Activated naive CD8-positive, alpha-beta T cell treated with anti-CD3 and anti-CD28 coated beads, Interleukin-2, amount 50 U/mL, for 24 hours (primary cell): ENCODE results near the gene KHDC1L.
"Not testable (repeated sequence)": the region's sequence is repeated elsewhere in the genome, so short reads cannot be mapped to it uniquely, and the experiment has no call there.

ENCODE experiments used
- ATAC-seq: fragments of 150-1000 bp; cut with Tn5 transposase; one replicate; pipeline ENCODE4 v1.10.0; 2021
- DNase-seq: peaks from one replicate; pipeline ENCODE4 v3.0.0; 2021
- H3K27ac Mint-ChIP-seq: one replicate; pipeline ENCODE4 v1.8.0; 2021; ENCODE audit warnings: mild to moderate bottlenecking, mixed read lengths
- H3K27me3 Mint-ChIP-seq: one replicate; pipeline ENCODE4 v1.8.0; 2021; ENCODE audit warnings: mixed read lengths
- H3K36me3 Mint-ChIP-seq: one replicate; pipeline ENCODE4 v1.8.0; 2021; ENCODE audit warnings: low read depth, mixed read lengths
- H3K4me1 Mint-ChIP-seq: one replicate; pipeline ENCODE4 v1.8.0; 2021; ENCODE audit warnings: mixed read lengths
- H3K4me3 Mint-ChIP-seq: one replicate; pipeline ENCODE4 v1.8.0; 2021; ENCODE audit warnings: mild to moderate bottlenecking, moderate library complexity, mixed read lengths
- H3K9me3 Mint-ChIP-seq: one replicate; pipeline ENCODE4 v1.8.0; 2021; ENCODE audit warnings: mixed read lengths

KHDC1L gene, protein sequence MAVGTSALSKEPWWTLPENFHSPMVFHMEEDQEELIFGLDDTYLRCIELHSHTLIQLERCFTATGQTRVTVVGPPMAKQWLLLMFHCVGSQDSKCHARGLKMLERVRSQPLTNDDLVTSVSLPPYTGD

DNA sequence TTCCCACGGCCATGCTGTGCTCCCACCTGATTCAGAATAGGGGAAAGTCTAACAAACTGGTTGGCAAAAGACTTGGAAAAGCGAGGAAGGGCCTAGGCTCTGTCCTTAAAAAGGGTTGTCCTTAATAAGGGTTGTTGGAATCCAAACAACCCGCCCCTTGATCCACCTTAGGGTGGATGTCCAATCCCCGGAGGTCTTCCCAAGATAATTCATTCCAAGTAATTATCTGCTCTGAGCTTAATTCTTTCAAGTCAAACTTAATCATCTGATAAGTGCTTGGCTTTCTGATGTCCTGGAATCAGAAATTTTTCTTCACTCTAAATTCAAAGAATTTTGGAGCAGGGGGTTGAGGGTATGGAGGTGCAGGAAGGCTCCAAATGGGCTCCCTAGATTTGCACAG, at the start of gene KHDC1L:
Gene KHDC1L, minus strand, starts transcription at position 101 of the 400 bp plus-strand sequence. Its CDS starts 88 bp downstream, at position 13.
- H3K9me3 Mint-ChIP-seq: no peaks in the 10 kb centered on the region
- ATAC-seq (no peak), DNase-seq (no peak)
- no peak within 1 kb of the TSS for H3K4me3 Mint-ChIP-seq
- H3K4me1 Mint-ChIP-seq: peaks cover 5% of the 10 kb centered on the region
- no peak within 1 kb of the TSS for H3K27ac Mint-ChIP-seq
- H3K36me3 Mint-ChIP-seq: no peaks in the 10 kb centered on the region
- H3K27me3 Mint-ChIP-seq: no peaks in the 10 kb centered on the region

DNA sequence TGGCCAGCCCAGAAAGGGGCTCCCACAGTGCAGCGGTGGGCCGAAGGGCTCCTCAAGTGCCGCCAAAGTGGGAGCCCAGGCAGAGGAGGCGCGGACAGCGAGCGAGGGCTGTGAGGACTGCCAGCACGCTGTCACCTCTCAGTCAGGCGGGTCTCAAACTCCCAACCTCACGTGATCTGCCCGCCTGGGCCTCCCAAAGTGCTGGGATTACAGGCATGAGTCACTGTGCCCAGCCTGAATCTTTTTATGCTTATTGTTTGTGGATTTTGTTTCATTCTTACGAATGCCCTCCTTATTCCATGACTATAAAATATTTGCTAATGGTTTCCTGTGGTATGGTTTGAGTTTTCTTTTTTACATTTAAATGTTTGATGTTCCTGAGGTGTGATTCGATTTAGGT, 44.0 kb upstream of the KHDC1L start:
- H3K27me3 Mint-ChIP-seq, DNase-seq, ATAC-seq, H3K9me3 Mint-ChIP-seq, H3K27ac Mint-ChIP-seq, H3K4me3 Mint-ChIP-seq: not testable (repeated sequence)
- peaks cover 22% of the 10 kb centered on the region for H3K36me3 Mint-ChIP-seq
- peaks cover 12% of the 10 kb centered on the region for H3K4me1 Mint-ChIP-seq

DNA sequence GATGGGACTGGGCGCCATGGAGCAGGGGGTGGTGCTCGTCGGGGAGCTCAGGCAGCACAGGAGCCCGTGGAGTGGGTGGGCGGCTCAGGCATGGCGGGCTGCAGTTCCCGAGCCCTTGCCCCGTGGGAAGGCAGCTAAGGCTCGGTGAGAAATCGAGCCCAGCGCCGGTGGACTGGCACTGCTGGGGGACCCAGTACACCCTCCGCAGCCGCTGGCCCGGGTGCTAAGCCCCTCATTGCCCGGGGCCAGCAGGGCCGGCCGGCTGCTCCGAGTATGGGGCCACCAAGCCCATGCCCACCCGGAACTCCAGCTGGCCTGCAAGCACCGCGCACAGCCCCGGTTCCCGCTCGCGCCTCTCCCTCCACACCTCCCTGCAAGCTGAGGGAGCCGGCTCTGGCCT, 43.6 kb upstream of the KHDC1L start:
- not testable (repeated sequence) for DNase-seq, H3K27ac Mint-ChIP-seq, H3K27me3 Mint-ChIP-seq, H3K9me3 Mint-ChIP-seq, H3K4me3 Mint-ChIP-seq, ATAC-seq
- Mint-ChIP-seq H3K4me1 (peaks cover 16% of the 10 kb centered on the region), H3K36me3 (peaks cover 21% of the 10 kb centered on the region)

DNA sequence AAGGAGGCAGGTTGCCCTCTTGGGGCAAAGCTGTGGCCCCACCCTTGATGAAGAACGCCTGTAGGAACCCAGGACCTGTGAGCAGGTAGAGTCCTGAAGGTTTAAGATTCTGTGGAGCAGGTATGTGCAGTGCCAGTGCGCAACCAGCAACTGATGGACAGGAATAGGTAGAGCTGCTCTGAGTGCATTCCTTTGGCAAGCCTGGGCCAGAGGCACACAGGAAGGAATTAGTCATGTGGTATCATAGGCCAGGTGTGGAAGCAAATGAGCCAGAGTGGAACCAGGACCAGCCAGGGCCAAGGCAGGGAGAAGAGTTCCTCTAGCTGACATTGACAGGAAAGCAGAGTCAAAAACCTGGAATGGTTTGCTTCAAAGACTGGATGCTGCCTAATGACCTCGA, 39.1 kb upstream of the KHDC1L start:
- Mint-ChIP-seq H3K9me3 (no peaks in the 10 kb centered on the region), H3K27ac (peak overlapping the region; percentile 8), H3K4me1 (peaks cover 27% of the 10 kb centered on the region), H3K4me3 (peak overlapping the region; percentile 85), H3K27me3 (no peaks in the 10 kb centered on the region), H3K36me3 (peaks cover 16% of the 10 kb centered on the region)
- no peak for DNase-seq
- ATAC-seq: no peak

DNA sequence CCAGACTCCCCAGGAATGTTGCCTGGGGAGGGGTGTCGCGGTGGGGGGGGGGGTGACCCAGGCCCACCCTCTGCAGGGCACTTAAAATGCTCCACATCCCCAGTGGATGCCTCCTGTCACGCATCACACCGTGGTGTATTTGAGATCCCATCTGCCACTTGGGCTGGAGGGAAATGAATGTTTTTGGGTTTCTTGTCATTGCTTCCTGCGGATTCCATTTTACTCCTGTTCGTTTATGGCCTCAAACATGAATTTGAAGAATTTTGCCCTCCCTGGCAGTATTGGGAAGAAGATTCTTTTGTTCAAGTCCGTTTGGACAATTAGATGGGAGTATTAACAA, 38.2 kb upstream of the KHDC1L start:
- H3K27me3 Mint-ChIP-seq: no peaks in the 10 kb centered on the region
- H3K4me3 Mint-ChIP-seq: peak overlapping the region; percentile 85
- peaks cover 26% of the 10 kb centered on the region for H3K4me1 Mint-ChIP-seq
- no peak for DNase-seq
- no peak for ATAC-seq
- H3K27ac Mint-ChIP-seq: peak overlapping the region; percentile 64
- no peaks in the 10 kb centered on the region for H3K9me3 Mint-ChIP-seq
- peaks cover 16% of the 10 kb centered on the region for H3K36me3 Mint-ChIP-seq

DNA sequence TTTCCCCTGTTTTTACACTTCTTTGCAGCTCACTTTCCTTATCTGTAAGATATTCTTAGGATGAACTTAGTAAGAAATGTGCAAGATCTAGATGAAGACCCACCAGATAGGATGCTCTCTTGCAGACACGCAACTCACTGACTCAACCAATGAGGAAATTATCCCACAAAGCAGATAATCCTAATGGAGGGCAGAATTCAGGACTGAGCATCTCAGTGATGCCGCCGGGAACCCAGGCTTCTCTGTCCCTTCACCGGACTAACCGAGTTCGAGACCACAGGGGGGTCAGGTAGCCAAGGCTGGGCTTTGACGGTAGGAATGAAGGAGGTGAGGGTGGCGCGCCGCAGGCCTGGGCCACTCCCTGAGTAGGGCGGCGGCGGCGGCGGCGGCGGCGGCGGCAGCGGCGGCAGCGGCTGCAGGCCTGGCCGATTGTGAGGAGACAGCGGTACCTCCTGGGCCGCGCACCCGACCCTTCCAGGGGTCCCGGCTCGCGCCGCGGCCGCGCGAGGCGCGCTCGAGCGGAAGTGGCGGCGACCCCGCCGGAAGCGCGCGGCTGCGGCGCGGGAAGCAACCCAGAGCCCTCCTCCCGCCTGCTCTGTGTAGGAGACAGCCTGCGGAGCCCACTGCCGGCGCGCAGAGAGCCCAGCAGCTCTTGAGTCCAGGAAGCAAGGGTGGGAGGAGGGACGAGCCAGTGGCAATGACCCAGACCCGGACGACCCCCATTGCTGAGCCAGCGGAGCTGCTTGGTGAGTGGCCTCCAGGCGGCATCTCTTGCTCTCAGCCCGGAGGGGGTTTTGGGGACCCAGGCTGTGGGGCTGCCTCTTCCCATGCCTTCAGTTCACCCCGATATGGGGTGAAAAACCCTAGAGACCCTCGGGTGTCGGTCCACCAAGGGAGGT, 37.6 kb upstream of the KHDC1L start, which contains the start of gene KHDC1:
Gene KHDC1, minus strand, starts transcription at position 526 of the 899 bp plus-strand sequence. CDS start 20,679 bp downstream, outside the sequence.
- Mint-ChIP-seq H3K9me3 (no peaks in the 10 kb centered on the region), H3K27ac (peak within 1 kb of the TSS; percentile 70), H3K27me3 (no peaks in the 10 kb centered on the region), H3K36me3 (peaks cover 16% of the 10 kb centered on the region), H3K4me1 (peaks cover 26% of the 10 kb centered on the region), H3K4me3 (peak within 1 kb of the TSS; percentile 85)
- ATAC-seq (peak; percentile 96), DNase-seq (peak; percentile 66)

DNA sequence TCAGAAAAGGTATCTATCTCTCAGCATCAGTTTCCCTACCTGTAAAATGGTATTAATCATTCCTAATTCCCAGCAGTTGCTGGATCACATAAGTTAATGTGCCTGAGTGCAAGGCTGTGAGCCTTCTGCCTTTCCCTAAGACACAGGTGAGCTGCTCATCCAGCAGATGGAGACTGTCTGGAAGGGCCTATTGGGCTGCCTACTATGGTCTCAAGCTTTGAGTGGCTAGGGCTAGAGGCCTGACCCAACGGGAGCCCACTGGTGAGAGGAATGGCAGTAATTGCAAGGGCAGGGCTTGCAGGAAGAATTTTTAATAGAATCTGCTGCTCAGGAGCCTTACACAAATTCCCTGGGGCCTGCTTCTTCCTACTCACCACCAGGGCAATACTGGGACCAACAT, 33.4 kb upstream of the KHDC1L start:
- DNase-seq (no peak), ATAC-seq (no peak)
- no peaks in the 10 kb centered on the region for H3K27me3 Mint-ChIP-seq
- H3K4me1 Mint-ChIP-seq: peaks cover 10% of the 10 kb centered on the region
- H3K9me3 Mint-ChIP-seq: no peaks in the 10 kb centered on the region
- H3K36me3 Mint-ChIP-seq: no peaks in the 10 kb centered on the region
- H3K27ac Mint-ChIP-seq: no peak overlapping the region
- no peak overlapping the region for H3K4me3 Mint-ChIP-seq

DNA sequence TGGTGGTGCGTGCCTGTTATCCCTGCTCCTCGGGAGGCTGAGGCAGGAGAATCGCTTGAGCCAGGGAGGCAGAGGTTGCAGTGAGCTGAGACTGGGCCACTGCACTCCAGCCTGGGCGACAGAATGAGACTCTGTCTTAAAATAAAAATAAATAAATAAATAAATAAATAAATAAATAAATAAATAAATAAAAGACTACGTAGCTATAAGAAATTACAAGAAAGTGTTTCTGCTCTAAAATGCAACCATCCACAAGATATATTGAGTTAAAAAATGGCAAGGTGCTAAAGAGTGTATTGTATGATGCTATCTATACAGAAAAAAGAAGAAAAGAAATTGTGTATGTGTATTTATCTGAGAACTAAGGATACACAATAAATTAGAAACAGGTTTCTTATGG, 29.0 kb upstream of the KHDC1L start:
- not testable (repeated sequence) for H3K27me3 Mint-ChIP-seq, H3K4me1 Mint-ChIP-seq, DNase-seq, H3K4me3 Mint-ChIP-seq, ATAC-seq, H3K36me3 Mint-ChIP-seq, H3K27ac Mint-ChIP-seq, H3K9me3 Mint-ChIP-seq

DNA sequence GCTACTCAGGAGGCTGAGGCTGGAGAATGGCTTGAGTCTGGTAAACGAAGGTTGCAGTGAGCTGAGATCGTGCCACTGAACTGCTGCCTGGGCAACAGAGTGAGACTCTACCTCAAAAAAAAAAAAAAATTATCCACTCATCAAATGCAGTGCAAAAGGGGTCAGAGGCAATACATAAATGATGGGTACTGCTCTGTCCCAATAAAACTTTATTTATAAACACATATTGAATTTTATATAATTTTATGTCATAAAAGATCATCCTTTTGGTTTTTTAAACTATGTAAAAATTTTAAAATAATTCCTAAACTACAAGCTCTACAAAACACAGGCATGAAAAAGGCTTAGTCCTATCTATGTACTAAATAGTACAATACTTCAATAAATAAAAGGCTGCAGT, 27.4 kb upstream of the KHDC1L start:
- no peak overlapping the region for H3K27ac Mint-ChIP-seq
- DNase-seq (no peak), ATAC-seq (no peak)
- H3K4me3 Mint-ChIP-seq: no peak overlapping the region
- H3K4me1 Mint-ChIP-seq: no peaks in the 10 kb centered on the region
- no peaks in the 10 kb centered on the region for H3K27me3 Mint-ChIP-seq
- no peaks in the 10 kb centered on the region for H3K36me3 Mint-ChIP-seq
- H3K9me3 Mint-ChIP-seq: no peaks in the 10 kb centered on the region

DNA sequence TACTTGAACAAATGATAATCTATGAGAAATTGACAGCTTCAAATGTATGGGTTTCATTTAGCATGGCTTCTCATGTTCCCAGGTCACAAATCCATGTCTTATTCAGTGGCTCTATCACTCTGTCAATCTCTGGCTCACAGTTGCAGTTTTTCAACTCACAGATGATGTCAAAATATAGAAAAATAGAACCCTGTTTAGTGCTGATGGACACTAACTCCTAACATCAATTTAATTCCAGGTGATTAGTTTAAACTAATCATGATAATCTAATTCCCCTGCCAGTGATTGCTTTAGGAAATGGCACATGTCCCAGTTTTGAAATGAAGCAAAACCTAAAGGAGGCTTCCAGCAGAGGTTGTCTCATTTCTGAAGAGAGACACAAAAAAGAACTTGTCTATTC, 24.7 kb upstream of the KHDC1L start:
- Mint-ChIP-seq H3K27me3 (no peaks in the 10 kb centered on the region), H3K4me1 (no peaks in the 10 kb centered on the region), H3K4me3 (no peak overlapping the region), H3K9me3 (no peaks in the 10 kb centered on the region), H3K36me3 (no peaks in the 10 kb centered on the region), H3K27ac (no peak overlapping the region)
- no peak for ATAC-seq
- DNase-seq: no peak

DNA sequence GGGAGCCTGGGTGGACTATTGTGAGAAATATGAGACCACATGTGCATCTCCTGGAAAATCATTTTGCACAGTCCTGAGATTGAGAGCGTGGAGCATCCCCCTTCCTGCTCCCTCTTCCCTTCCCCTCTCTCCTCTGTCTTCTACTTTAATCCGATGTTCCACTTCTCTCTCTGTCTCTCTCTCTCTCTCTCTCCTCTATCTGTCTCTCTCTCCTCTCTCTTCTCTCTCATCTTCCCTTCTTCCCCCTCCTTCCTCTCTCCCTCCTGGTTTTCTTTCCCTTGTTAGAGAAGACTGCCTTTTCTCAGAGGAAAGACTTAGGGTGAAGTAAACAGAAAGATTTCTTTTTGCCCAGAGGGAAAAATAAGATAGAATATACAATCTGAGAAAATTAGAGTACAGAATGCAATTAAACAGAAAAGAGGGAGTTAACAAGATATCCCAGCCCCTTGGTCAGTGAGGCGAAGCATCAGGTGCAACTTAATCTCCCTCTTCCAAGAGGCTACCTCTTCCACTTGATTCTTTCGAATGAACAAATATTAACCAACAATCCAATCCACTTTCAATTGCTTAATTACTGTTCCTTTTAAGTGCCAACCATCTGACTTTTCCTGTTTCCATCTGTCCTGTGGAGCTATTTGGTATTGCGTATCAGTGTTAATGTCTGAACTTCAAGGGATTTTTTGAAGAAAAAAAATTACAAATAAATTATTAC, 23.1 kb upstream of the KHDC1L start:
- ATAC-seq (no peak), DNase-seq (no peak)
- Mint-ChIP-seq H3K4me3 (no peak overlapping the region), H3K4me1 (no peaks in the 10 kb centered on the region), H3K9me3 (no peaks in the 10 kb centered on the region), H3K36me3 (no peaks in the 10 kb centered on the region), H3K27me3 (no peaks in the 10 kb centered on the region), H3K27ac (no peak overlapping the region)

DNA sequence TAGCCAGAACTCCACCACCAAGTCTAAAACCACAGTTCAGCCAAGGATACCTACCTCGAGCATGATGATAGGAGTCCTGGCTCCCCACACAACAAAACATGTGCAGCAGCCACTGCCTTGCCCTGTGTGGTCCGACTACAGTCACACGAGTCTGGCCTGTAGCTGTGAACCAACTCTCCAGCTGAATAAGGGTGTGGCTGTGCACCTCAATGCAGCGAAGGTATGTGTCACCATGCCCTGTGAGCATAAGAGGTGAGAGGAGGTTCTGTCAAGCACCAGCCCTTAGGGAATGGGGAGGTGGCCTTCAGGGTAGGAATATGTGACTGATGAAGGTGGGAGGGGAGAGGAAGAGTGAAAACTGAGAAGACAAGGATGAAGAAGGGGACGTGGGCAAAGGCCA, 16.7 kb upstream of the KHDC1L start:
- Mint-ChIP-seq H3K27me3 (no peaks in the 10 kb centered on the region), H3K36me3 (no peaks in the 10 kb centered on the region), H3K9me3 (no peaks in the 10 kb centered on the region), H3K4me3 (no peak overlapping the region), H3K27ac (no peak overlapping the region), H3K4me1 (no peaks in the 10 kb centered on the region)
- ATAC-seq (no peak), DNase-seq (no peak)

DNA sequence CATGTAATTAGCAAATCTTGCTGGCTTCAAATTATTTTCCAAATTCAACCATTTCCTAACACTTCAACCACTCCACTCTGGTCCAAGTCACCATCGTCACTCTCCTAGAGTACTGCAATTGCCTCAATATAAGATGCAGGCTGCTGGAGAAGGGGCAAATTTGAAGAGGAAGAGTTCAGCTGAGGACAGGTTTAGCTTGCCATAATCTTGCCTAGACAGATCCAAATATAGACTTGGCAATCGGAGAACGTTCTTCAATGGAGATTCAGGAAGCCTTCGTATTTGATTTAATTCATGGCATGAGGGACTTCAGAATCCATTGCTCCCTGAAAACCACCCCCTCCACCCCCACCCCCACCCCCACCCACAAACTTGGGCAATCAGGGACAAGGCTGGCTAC, 15.4 kb upstream of the KHDC1L start:
- no peak for DNase-seq
- no peak for ATAC-seq
- Mint-ChIP-seq H3K27me3 (no peaks in the 10 kb centered on the region), H3K4me3 (no peak overlapping the region), H3K4me1 (no peaks in the 10 kb centered on the region), H3K9me3 (no peaks in the 10 kb centered on the region), H3K36me3 (no peaks in the 10 kb centered on the region), H3K27ac (no peak overlapping the region)

DNA sequence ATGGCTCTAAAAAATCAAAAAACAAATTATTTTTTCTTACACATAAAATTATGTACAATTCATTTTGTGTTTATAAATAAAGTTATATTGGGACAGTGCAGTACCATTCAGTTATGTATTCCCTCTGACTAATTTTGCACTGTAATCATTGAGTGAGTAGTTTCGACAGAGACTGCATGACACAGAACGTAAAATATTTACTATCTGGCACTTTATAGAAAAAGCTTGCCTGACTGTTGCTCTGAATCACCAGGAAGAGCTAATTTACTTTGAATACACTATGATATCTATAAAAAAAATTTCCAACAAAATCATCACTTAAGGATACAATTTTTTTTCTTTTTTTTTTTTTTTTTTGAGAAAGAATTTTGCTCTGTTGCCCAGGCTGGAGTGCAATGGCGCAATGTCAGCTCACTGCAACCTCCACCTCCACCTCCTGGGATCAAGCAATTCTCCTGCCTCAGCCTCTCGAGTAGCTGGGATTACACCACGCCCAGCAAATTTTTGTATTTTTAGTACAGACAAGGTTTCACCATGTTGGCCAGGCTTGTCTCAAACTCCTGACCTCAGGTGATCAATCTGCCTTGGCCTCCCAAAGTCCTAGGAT, 11.0 kb upstream of the KHDC1L start:
- Mint-ChIP-seq H3K9me3 (no peaks in the 10 kb centered on the region), H3K4me3 (no peak overlapping the region), H3K4me1 (no peaks in the 10 kb centered on the region), H3K27me3 (no peaks in the 10 kb centered on the region), H3K36me3 (no peaks in the 10 kb centered on the region), H3K27ac (no peak overlapping the region)
- ATAC-seq (no peak), DNase-seq (no peak)
